ENCODE results near the gene ZNF445.
"Not testable (repeated sequence)": the region's sequence is repeated elsewhere in the genome, so short reads cannot be mapped to it uniquely, and the experiment has no call there.

The ZNF445 gene

GRCh38 chr3:44398853-44399252 lies 78.6 kb downstream of the ZNF445 start:
- DNase-seq (ENCODE audit: low read depth) = no peak

- not testable (repeated sequence) for DNase-seq (ENCODE audit: low read depth)
Observed at GRCh38 chr3:44398271-44398670, 79.2 kb downstream of the ZNF445 start.

- DNase-seq (ENCODE audit: low read depth) = no peak
Observed at GRCh38 chr3:44396200-44397171, 81.0 kb downstream of the ZNF445 start.

- DNase-seq (ENCODE audit: low read depth) = no peak
Observed at GRCh38 chr3:44395714-44396113, 81.8 kb downstream of the ZNF445 start.

- DNase-seq (ENCODE audit: low read depth) = no peak
Observed at GRCh38 chr3:44392489-44392888, 85.0 kb downstream of the ZNF445 start.

- no peak for DNase-seq (ENCODE audit: low read depth)
Observed at GRCh38 chr3:44387404-44387803, 90.1 kb downstream of the ZNF445 start.

Data from CMK (cell line).